H4 (cell line): Measurements from ENCODE around the gene POLR1D. TPM values are rescaled to one million over a fixed set of nuclear protein-coding genes. Genes with fewer than 3 reads are reported as not detected.
"Not testable (repeated sequence)": the region's sequence is repeated elsewhere in the genome, so short reads cannot be mapped to it uniquely, and the experiment has no call there.

Source experiments
- DNase-seq: peaks from one replicate; pipeline ENCODE4 v3.0.0-alpha.2; 2015; ENCODE audit warnings: low spot score
- total RNA-seq: library from RNA; depleted of rRNA; stranded (reverse); fragments of >200 nt; shearing (Covaris generic); gene quantifications from 2 replicates; pipeline ENCODE4 v1.2.3, GENCODE V29; 2014

The POLR1D gene
- total RNA-seq, 1 experiment from 2014 or later = 125 TPM

DNA sequence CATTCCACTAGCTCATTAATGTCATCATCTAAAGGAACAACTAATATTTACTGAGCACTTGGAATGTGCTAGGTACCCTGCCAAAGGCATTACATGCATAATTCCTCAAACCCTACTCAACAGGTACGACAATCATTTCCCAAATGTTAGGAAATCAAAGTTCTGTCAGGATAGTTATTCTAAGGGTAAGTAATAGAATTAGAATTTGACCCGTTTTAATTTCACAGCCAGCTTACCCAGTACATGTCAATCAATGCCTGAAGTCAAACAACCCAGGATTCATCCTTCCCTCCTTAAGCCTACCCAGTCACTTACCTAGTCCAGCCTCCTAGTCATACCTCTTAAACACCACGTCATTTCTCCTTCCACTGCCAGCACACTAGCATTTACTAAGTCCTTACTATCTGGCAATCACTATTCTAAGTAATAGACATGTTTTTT lies 3.8 kb upstream of the POLR1D start:
- no peak for DNase-seq

- no peak for DNase-seq
These were observed 2.5 kb upstream of the POLR1D start for GRCh38 chr13:27619093-27619727.

DNA sequence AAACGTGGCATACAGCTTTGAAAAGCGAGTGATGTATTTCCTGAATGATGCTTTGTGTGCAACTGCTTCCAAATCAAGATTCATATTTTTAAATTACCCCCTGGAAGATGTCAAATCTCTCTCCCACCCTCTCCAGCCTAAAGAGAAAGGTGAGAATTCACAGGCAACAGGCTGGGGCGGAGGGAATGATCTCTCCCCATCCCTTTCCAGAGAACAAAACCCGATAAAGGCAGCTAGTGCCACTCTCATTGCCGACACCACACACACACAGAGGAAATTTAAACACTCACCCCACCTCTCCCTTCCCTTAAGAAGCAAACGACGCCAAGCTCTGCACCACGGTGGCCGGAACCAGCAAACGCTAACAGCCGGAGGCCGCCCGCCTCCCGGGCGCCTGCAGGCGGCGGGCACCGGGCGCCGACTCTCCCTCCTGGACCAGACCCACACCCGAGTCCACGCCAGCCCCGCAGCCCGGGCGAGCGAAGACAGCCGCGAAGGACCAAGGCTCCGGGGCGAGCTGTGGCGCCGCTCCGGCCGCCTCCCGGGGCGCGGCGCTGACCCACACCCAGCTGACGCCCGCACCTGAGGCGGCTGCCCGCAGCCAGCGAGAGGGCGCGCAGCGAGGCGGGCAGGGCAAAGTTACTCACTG lies 1.8 kb upstream of the POLR1D start:
- DNase-seq = no peak

DNA sequence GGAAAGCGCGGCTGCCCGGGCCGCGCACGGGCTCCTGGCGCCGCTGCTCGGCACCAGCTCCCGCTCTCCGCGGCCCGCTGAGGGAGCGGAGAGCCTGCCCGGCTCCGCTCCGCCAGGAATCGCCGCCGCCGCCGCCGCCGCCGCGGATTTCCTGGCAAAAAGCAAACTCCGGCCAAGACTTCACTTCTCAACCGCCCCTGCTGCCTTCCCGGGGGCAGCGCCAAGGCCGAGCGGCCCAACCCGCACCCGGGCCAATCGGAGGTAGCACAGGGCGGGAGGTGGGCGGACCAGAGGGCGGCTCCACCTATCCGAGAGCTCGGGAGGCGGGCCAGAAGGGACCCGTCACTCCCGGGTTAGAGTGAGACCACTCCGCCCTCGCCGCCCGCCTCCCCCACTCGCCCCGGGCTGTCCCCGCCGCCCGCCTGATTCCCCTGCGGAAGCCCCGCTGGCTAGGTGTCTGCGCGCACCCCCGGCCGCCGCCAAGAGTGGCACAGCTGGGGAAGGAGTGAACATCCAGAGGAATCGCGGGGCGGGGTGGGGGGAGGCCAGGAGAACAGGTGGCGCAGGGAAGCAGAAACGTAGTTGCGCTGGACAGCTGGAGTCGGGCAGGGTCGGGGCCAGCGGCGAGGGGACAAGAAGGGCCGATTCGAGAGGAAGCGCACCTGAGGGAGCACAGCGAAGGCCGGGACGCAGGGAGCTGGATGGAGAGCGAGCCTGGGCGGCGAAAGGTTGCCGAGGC lies 1.1 kb upstream of the POLR1D start, which contains the start of gene LNX2:
Gene LNX2, minus strand, starts transcription at position 153 of the 739 bp plus-strand sequence. CDS start 38,826 bp downstream, outside the sequence.
- DNase-seq = peak; percentile 87

GRCh38 chr13:27621116-27621365 lies 651 bp upstream of the POLR1D start:
- DNase-seq = no peak

GRCh38 chr13:27622102-27622820 lies 569 bp downstream of the POLR1D start:
- no peak for DNase-seq

DNA sequence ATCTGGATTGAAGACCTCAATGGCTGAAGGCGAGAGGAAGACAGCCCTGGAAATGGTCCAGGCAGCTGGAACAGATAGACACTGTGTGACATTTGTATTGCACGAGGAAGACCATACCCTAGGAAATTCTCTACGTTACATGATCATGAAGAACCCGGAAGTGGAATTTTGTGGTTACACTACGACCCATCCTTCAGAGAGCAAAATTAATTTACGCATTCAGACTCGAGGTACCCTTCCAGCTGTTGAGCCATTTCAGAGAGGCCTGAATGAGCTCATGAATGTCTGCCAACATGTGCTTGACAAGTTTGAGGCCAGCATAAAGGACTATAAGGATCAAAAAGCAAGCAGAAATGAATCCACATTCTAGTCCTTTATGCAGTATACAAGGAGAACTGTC lies 1.2 kb downstream of the POLR1D start:
- no peak for DNase-seq

- no peak for DNase-seq
These were observed 2.4 kb downstream of the POLR1D start for GRCh38 chr13:27624071-27624470.

GRCh38 chr13:27625839-27626238 lies 4.1 kb downstream of the POLR1D start:
- no peak for DNase-seq

DNA sequence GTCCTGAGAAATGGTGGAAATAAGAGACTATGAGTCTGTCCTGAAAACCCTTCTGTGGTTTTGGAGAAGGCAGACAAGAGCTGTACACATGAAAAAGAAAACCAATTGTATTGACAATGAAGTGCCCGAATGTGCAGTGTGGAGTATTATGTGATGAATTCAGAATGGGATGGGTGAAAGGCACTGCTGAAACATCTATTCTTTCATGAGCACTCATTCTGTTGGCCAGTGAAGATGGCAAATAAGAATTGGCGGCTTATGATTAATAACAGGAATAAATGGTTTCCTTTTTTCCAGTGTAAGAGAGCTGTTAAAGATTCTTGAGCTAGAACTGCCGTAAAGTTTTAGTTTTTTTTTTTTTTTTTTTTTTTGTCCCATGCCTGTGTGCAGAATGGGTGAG lies 5.7 kb downstream of the POLR1D start:
- DNase-seq = no peak

DNA sequence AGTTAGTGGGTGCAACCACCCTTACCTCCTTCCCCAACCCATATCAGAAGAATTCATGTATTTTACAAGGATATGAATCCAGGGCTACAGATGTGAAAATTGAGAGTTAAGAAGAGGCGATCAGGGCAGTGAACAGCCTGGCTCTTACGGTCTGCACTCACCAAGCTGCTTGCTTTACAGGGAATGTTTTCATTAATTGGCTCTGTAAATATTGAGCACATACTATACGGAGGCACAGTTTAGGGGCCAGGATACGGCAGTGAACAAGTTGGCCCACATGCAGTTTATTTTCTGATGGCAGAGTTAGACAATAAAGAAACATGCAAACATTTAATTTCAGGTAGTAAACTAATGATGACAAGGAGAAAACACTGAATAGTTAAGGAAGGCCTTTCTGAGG lies 6.4 kb downstream of the POLR1D start:
- DNase-seq = no peak

GRCh38 chr13:27628766-27629165 lies 7.1 kb downstream of the POLR1D start:
- not testable (repeated sequence) for DNase-seq

DNA sequence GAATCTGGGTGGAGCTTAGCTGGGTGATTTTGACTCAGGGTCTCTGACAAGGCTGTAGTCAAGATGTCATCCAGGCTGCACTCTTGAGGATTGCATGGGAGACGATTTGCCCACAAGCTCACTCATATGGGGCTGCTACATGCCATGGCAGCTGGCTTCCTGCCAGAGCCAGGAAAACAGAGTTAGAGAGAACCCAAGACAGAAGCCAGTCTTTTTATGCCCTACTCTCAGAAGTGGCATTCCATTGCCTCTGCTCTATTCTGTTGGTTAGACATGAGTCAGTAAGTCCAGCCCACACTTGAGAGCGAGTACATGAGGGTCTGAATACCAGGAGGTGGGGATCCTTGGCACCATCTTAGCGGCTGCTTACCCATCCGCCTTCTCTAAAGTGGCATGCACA lies 9.5 kb downstream of the POLR1D start:
- DNase-seq = no peak

GRCh38 chr13:27631665-27632064 lies 10.0 kb downstream of the POLR1D start:
- DNase-seq = no peak

DNA sequence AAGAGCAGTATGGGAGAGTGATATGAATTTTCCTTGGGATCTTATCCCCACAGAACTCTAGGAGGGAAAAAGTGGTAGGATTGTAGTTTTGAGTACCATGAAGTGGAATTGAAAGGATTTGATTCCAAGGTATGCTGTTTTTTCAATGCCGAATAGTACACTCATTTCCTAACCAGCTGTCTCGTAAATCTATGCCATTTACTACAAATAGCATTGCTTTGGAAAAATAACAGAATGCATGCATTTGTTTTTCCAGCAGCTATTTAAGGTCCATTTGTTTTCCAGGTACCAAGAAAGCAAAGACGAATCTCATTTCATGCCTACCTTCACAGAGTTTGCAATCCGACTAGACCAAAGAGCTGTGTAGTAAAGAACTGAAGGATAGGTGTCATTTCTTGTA lies 10.5 kb downstream of the POLR1D start:
- no peak for DNase-seq

GRCh38 chr13:27632648-27633047 lies 11.0 kb downstream of the POLR1D start:
- no peak for DNase-seq

GRCh38 chr13:27634231-27634630 lies 12.5 kb downstream of the POLR1D start:
- DNase-seq = no peak

DNA sequence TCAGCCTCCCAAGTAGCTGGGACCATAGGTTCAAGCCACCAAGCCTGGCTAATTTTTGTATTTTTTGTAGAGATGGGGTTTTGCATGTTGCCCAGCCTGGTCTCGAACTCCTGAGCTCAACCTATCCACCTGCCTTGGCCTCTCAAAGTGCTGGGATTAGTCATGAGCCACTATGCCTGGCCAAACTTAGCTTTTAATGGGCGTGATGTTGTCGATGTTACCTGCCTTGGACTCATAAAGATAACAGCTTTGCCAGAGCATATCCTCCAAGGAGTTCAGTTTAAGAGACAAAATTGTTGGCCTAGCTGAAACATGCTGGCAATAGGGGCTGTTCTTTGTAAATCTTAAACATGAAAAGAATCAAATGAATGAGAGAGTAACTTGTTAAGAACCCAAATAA lies 13.1 kb downstream of the POLR1D start:
- no peak for DNase-seq

DNA sequence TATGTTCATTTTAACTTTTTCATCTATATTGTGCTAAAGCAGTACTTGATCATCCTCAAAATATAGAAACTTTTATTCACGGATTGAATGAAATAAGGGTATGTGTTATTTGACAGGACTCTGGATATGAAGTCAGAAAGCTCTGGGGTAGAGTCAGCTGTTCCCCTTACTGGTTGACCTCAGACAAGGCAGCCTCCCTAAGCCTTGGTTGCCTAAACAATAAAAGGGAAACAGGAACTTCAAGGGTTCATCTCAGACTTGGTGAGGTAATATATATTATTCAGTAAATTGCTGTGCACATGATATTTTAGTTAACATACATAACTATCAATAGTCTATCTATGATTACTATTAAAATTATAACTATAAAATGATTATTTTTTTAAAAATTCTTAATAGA lies 13.6 kb downstream of the POLR1D start:
- DNase-seq = no peak

- no peak for DNase-seq
These were observed 15.0 kb downstream of the POLR1D start for GRCh38 chr13:27636589-27637288.

GRCh38 chr13:27637289-27637626 lies 15.6 kb downstream of the POLR1D start:
- no peak for DNase-seq

DNA sequence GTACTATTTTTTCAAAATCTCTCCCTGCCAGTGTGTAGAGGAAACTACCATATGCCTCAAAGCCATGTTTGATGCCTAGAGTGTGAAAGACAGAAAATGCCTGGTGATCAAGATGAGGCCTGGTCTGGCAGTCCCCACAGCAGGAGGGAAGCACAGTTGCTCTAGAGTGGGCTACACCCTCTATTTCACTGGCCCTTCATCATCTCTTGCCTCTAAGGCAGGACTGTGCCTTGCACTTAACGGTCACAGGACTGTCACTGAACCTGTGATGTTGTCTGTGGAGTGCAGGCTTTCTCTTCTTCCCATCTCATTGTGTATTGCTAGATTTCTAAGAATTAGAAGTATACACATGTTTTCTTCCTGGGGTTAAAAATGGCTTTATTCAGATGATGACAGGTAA lies 16.3 kb downstream of the POLR1D start:
- no peak for DNase-seq
